GM12878 (cell line): ENCODE results near the gene OTOF. TPM values are rescaled to one million over a fixed set of nuclear protein-coding genes. Genes with fewer than 3 reads are reported as not detected.

Experiments used
- ATAC-seq: fragments of 200-7000 bp; cut with Tn5 transposase; 3 replicates; pipeline ENCODE4 v1.9.1; 2020; ENCODE audit warnings: mild to moderate bottlenecking, moderate library complexity
- BruUV-seq: library from RNA; stranded (reverse); fragments of 400-500 nt; replicated peaks from 2 replicates; lab custom pipeline; 2021; lab: Mats Ljungman, UMichigan
- CTCF ChIA-PET: fragments of 300-600 bp; sonication (Branson Sonifier 250); formaldehyde crosslinking; extraction: SDS; loops from one replicate; lab custom pipeline; 2021; ENCODE audit warnings: inconsistent platforms; lab: Yijun Ruan, JAX
- POLR2A ChIA-PET: fragments of 350-600 bp; formaldehyde crosslinking; extraction: SDS; loops from one replicate; lab custom pipeline; 2021; ENCODE audit warnings: inconsistent platforms; lab: Charles Lee
- RAD21 ChIA-PET: fragments of 300-600 bp; sonication (Branson Sonifier 250); formaldehyde crosslinking; loops from one replicate; lab custom pipeline; 2023; ENCODE audit warnings: antibody characterized with exemption; ENCODE audit not compliant: unreplicated experiment; lab: Charles Lee
- SMC1A ChIA-PET: fragments of 300-600 bp; sonication (Branson Sonifier 250); formaldehyde crosslinking; loops from one replicate; lab custom pipeline; 2023; ENCODE audit not compliant: unreplicated experiment, uncharacterized antibody; lab: Charles Lee
- DNase-seq: peaks from one replicate; pipeline ENCODE4 v3.0.0-alpha.2; 2011; ENCODE audit warnings: low read depth, low spot score
- FAIRE-seq: peaks from 3 replicates; lab custom pipeline; 2011; peaks lifted over from hg19 to GRCh38; lab: Jason Lieb, UNC
- H2AFZ ChIP-seq: 2 replicates; pipeline ENCODE4 v1.6.0; 2011; ENCODE audit warnings: low read depth, low read length, control low read depth; ENCODE audit not compliant: control insufficient read depth
- H3K27ac ChIP-seq: 2 replicates; pipeline ENCODE4 v1.5.1; 2011; ENCODE audit warnings: control low read depth; ENCODE audit not compliant: control insufficient read depth, insufficient read depth
- H3K27me3 ChIP-seq, 2 experiments: replicated peaks in 1 of 2; 2 replicates each; pipeline versions ENCODE4 v1.6.0 to v1.6.1; 2011; ENCODE audit warnings: low read length in 1 of 2; ENCODE audit not compliant: control insufficient read depth in 2 of 2, insufficient read depth in 2 of 2
- H3K36me3 ChIP-seq, 2 experiments: 2 replicates each; pipeline ENCODE4 v1.5.1; 2011; ENCODE audit warnings: low read length in 1 of 2; ENCODE audit not compliant: control insufficient read depth in 2 of 2, insufficient read depth in 2 of 2
- H3K4me1 ChIP-seq: 2 replicates; pipeline ENCODE4 v1.6.1; 2011; ENCODE audit warnings: mild to moderate bottlenecking, low read length, moderate library complexity, mixed read lengths; ENCODE audit not compliant: control insufficient read depth, insufficient read depth
- H3K4me2 ChIP-seq: 2 replicates; pipeline ENCODE4 v1.6.0; 2011; ENCODE audit warnings: control low read depth; ENCODE audit not compliant: control insufficient read depth, insufficient read depth
- H3K4me3 ChIP-seq: fragments of 200-600 bp; sonication (generic); 2 replicates; pipeline ENCODE4 v1.5.1; 2016
- H3K79me2 ChIP-seq: 2 replicates; pipeline ENCODE4 v1.6.0; 2011; ENCODE audit warnings: low read length; ENCODE audit not compliant: control insufficient read depth, insufficient read depth
- H3K9ac ChIP-seq: 2 replicates; pipeline ENCODE4 v1.8.0; 2011; ENCODE audit warnings: low read length, control low read depth, mixed read lengths; ENCODE audit not compliant: control insufficient read depth, insufficient read depth
- H3K9me3 ChIP-seq: replicated peaks from 3 replicates; pipeline ENCODE4 v1.5.1; 2011; ENCODE audit warnings: mild to moderate bottlenecking, low read length; ENCODE audit not compliant: control insufficient read depth, insufficient read depth
- H4K20me1 ChIP-seq: 2 replicates; pipeline ENCODE4 v1.6.0; 2011; ENCODE audit not compliant: control insufficient read depth, insufficient read depth
- CBFB ChIP-seq: IDR thresholded peaks from 2 replicates; pipeline ENCODE4 v1.6.1; 2016; ENCODE audit warnings: antibody characterized with exemption, low read depth
- CHD4 ChIP-seq: fragments of 200-600 bp; sonication (generic); IDR thresholded peaks from 2 replicates; pipeline ENCODE4 v1.6.1; 2016; ENCODE audit warnings: mild to moderate bottlenecking
- CREM ChIP-seq: IDR thresholded peaks from 2 replicates; pipeline ENCODE4 v1.6.1; 2014; ENCODE audit warnings: antibody characterized with exemption, low read depth
- CTCF ChIP-seq, 3 experiments: IDR thresholded peaks in 2 of 3; conservative IDR thresholded peaks in 1 of 3; 2 replicates each; pipeline ENCODE4 v1.5.1; 2011; ENCODE audit warnings: low read depth in 3 of 3, low read length in 3 of 3, mild to moderate bottlenecking in 3 of 3, control low read depth in 2 of 3, moderate library complexity in 2 of 3, inconsistent platforms in 1 of 3, mixed read lengths in 1 of 3; ENCODE audit not compliant: control insufficient read depth in 2 of 3, insufficient read depth in 1 of 3; ENCODE audit errors: extremely low read depth in 1 of 3
- ELK1 ChIP-seq: IDR thresholded peaks from 2 replicates; pipeline ENCODE4 v1.6.1; 2012; ENCODE audit warnings: low read depth, low read length, improper control_type of control experiment
- FOXK2 ChIP-seq: fragments of 450-650 bp; IDR thresholded peaks from 2 replicates; pipeline ENCODE4 v1.6.1; 2017; ENCODE audit warnings: mild to moderate bottlenecking, moderate library complexity
- GATAD2B ChIP-seq: fragments of 450-650 bp; conservative IDR thresholded peaks from 2 replicates; pipeline ENCODE4 v1.6.1; 2017; ENCODE audit warnings: low read depth, mild to moderate bottlenecking, moderate library complexity
- HDGF ChIP-seq: fragments of 450-650 bp; IDR thresholded peaks from 2 replicates; pipeline ENCODE4 v1.6.1; 2016; ENCODE audit warnings: antibody characterized with exemption
- IRF4 ChIP-seq: IDR thresholded peaks from 2 replicates; pipeline ENCODE4 v1.6.1; 2011; ENCODE audit warnings: low read depth, low read length
- NFXL1 ChIP-seq: fragments of 450-650 bp; IDR thresholded peaks from 2 replicates; pipeline ENCODE4 v1.6.1; 2017; ENCODE audit warnings: antibody characterized with exemption, mild to moderate bottlenecking, borderline replicate concordance
- NR2C1 ChIP-seq: fragments of 450-650 bp; IDR thresholded peaks from 2 replicates; pipeline ENCODE4 v1.6.1; 2017; ENCODE audit warnings: antibody characterized with exemption, mild to moderate bottlenecking, moderate library complexity
- PML ChIP-seq: IDR thresholded peaks from 2 replicates; pipeline ENCODE4 v1.6.1; 2012; ENCODE audit warnings: low read length, inconsistent platforms
- RB1 ChIP-seq: fragments of 450-650 bp; formaldehyde crosslinking; IDR thresholded peaks from 2 replicates; pipeline ENCODE4 v1.6.1; 2017; ENCODE audit warnings: mild to moderate bottlenecking, borderline replicate concordance
- RFX5 ChIP-seq: IDR thresholded peaks from 2 replicates; pipeline ENCODE4 v1.6.1; 2011; ENCODE audit warnings: low read depth, low read length, improper control_type of control experiment
- SIX5 ChIP-seq: IDR thresholded peaks from 2 replicates; pipeline ENCODE4 v1.6.1; 2011; ENCODE audit warnings: mild to moderate bottlenecking, low read depth, low read length, moderate library complexity; ENCODE audit not compliant: severe bottlenecking
- SMAD1 ChIP-seq: fragments of 450-650 bp; IDR thresholded peaks from 2 replicates; pipeline ENCODE4 v1.6.1; 2018; ENCODE audit warnings: mild to moderate bottlenecking, low read depth; ENCODE audit not compliant: partially characterized antibody
- TAF1 ChIP-seq: IDR thresholded peaks from 2 replicates; pipeline ENCODE4 v1.6.1; 2011; ENCODE audit warnings: mild to moderate bottlenecking, low read depth, low read length, borderline replicate concordance
- TBL1XR1 ChIP-seq: IDR thresholded peaks from 2 replicates; pipeline ENCODE4 v1.6.1; 2012; ENCODE audit warnings: low read depth, low read length, improper control_type of control experiment
- WGBS: methylation state at CpG from one replicate; pipeline ENCODE4 v1.1.6; 2016; ENCODE audit warnings: low lambda C conversion rate; ENCODE audit not compliant: insufficient replicate concordance, insufficient coverage; ENCODE audit errors: missing lambda C conversion rate; 5-methylcytosine and 5-hydroxymethylcytosine counted together
- in situ Hi-C: fragments of 300-500 bp; cut with MboI; formaldehyde crosslinking; loops from 9 replicates; pipeline ENCODE4 v1.14.3; 2018; ENCODE audit warnings: mixed read lengths
- intact Hi-C: fragments of 100-400 bp; cut with micrococcal nuclease; formaldehyde crosslinking; loops from one replicate; pipeline ENCODE4 v1.14.2; 2022; ENCODE audit not compliant: unreplicated experiment
- polyA plus RNA-seq, 11 experiments: library from polyadenylated mRNA; depleted of rRNA in 4 of 11; unstranded in 6 of 11; stranded (reverse) in 5 of 11; fragments of >200 nt; fragmentation: Nextera tagmentation in 4 of 11; fragmentation: Illumina TruSeq in 1 of 11; extraction: Ambion mirVana in 4 of 11; extraction: Trizol in 1 of 11; gene quantifications; 1 replicate in 1 of 11; 2 replicates in 10 of 11; pipeline versions ENCODE4 v1.2.1 to v1.2.3, GENCODE V29; 2011 to 2016; ENCODE audit warnings: inconsistent platforms in 2 of 11, missing spikeins in 2 of 11, low read depth in 1 of 11
- total RNA-seq, 4 experiments: library from RNA; depleted of rRNA in 3 of 4; stranded (reverse); fragments of >200 nt in 3 of 4; fragmentation: Illumina TruSeq in 1 of 4; extraction: Trizol in 1 of 4; gene quantifications; 2 replicates each; pipeline versions ENCODE4 v1.2.1 to v1.2.3, GENCODE V29; 2013 to 2021

OTOF gene
- total and polyA plus RNA-seq, 10 of the 15 experiments (the other 5 are each of a cell fraction or from before 2014, with no cell fraction given): under 0.01 to 0.31 (median 0.07) TPM; not detected in 6

- FAIRE-seq (no peak), ATAC-seq (no peak), DNase-seq (no peak)
- Histone ChIP-seq H2AFZ (no peak overlapping the region), H3K4me2 (no peak overlapping the region), H3K4me3 (no peak overlapping the region), H3K4me1 (no peaks in the 10 kb centered on the region), H3K79me2 (no peaks in the 10 kb centered on the region), H4K20me1 (no peaks in the 10 kb centered on the region), H3K27me3 (no peaks in the 10 kb centered on the region), H3K9me3 (no peaks in the 10 kb centered on the region), H3K9ac (no peak overlapping the region), H3K27ac (no peak overlapping the region), H3K36me3 (no peaks in the 10 kb centered on the region)
- no TSS peak for BruUV-seq
- in situ Hi-C loops (no loop called here), intact Hi-C loops (no loop called here)
- POLR2A ChIA-PET: no interaction called here
- SMC1A ChIA-PET: no interaction called here
- RAD21 ChIA-PET: no interaction called here
- CTCF ChIA-PET: no interaction called here
- WGBS: 0% methylated on average over 5 of the region's 5 CpGs
- TF ChIP-seq IRF4 (no peak), TBL1XR1 (no peak), SMAD1 (no peak), NFXL1 (no peak), HDGF (no peak), FOXK2 (no peak), RB1 (no peak), TAF1 (no peak), PML (no peak), NR2C1 (no peak), CREM (no peak), RFX5 (no peak)
These were observed 9.3 kb upstream of the OTOF start for GRCh38 chr2:26487192-26487591.

GRCh38 chr2:26486789-26487188 is 8.9 kb upstream of the OTOF start:
- Histone ChIP-seq H3K27ac (no peak overlapping the region), H3K9me3 (no peaks in the 10 kb centered on the region), H3K79me2 (no peaks in the 10 kb centered on the region), H3K27me3 (no peaks in the 10 kb centered on the region), H3K36me3 (no peaks in the 10 kb centered on the region), H3K4me1 (no peaks in the 10 kb centered on the region), H4K20me1 (no peaks in the 10 kb centered on the region), H3K4me3 (no peak overlapping the region), H2AFZ (no peak overlapping the region), H3K9ac (no peak overlapping the region), H3K4me2 (no peak overlapping the region)
- POLR2A ChIA-PET: no interaction called here
- ATAC-seq (no peak), FAIRE-seq (no peak), DNase-seq (no peak)
- intact Hi-C loops (no loop called here), in situ Hi-C loops (no loop called here)
- 43% methylated on average over 3 of the region's 3 CpGs for WGBS
- no TSS peak for BruUV-seq
- CTCF ChIA-PET: no interaction called here
- SMC1A ChIA-PET: no interaction called here
- RAD21 ChIA-PET: no interaction called here
- no peak for TF ChIP-seq GATAD2B
- no peak for TF ChIP-seq CTCF (IDR thresholded peaks at IDR 0.05 in 2 of 3, conservative IDR thresholded peaks at IDR 0.05 in 1 of 3; ENCODE audit: control insufficient read depth in 2 of 3, extremely low read depth in 1 of 3, insufficient read depth in 1 of 3, low read depth in 3 of 3, low read length in 3 of 3)
- TF ChIP-seq SIX5: no peak
- TF ChIP-seq ELK1: no peak
- no peak for TF ChIP-seq CHD4
- TF ChIP-seq RB1: no peak
- TF ChIP-seq CBFB: no peak
